Fibroblast of villous mesenchyme (primary cell): ENCODE data around the gene POU1F1. TPM values are rescaled to one million over a fixed set of nuclear protein-coding genes. Genes with fewer than 3 reads are reported as not detected.
A peak's percentile ranks its signal among the peaks of the same experiment; 100 is the strongest.
"Not testable (repeated sequence)": the region's sequence is repeated elsewhere in the genome, so short reads cannot be mapped to it uniquely, and the experiment has no call there.

Experiments used
- DNase-seq: peaks from one replicate; pipeline ENCODE4 v3.0.0-alpha.2; 2010; ENCODE audit warnings: low read depth
- H3K4me3 ChIP-seq: 2 replicates; pipeline ENCODE4 v1.5.1; 2011; ENCODE audit warnings: low read depth, mild to moderate bottlenecking, low read length
- total RNA-seq: library from RNA; depleted of rRNA; stranded (reverse); fragments of >200 nt; gene quantifications from 2 replicates; pipeline ENCODE4 v1.2.3, GENCODE V29; 2012
- TF ChIP-seq, protein P1 (sequence below): IDR thresholded peaks from 2 replicates; pipeline ENCODE4 v1.5.1; 2012; ENCODE audit warnings: low read depth, mild to moderate bottlenecking, low read length; ENCODE audit not compliant: insufficient read depth

Gene POU1F1
- total RNA-seq, 1 donor: not detected

DNA sequence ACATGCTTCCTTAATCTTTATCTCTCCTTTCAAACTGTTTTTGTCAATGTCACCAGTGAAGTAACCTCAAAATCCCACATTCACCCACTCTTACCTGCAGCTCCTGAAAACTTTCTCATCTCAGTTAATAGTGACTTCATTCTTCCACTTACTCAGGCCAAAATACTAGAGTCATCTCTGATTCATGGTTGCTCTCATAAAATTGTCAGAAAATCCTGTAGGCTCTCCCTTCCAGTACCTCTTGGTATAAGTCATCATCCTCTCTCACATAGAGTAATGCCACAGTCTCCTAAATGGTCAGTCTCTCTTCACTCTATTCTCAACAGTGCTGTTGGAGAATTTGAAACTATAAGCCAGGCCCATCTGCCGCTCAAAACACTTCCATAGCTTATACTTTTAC is 34.9 kb upstream of the POU1F1 start:
- H3K4me3 ChIP-seq: no peak overlapping the region
- TF ChIP-seq, protein P1, sequence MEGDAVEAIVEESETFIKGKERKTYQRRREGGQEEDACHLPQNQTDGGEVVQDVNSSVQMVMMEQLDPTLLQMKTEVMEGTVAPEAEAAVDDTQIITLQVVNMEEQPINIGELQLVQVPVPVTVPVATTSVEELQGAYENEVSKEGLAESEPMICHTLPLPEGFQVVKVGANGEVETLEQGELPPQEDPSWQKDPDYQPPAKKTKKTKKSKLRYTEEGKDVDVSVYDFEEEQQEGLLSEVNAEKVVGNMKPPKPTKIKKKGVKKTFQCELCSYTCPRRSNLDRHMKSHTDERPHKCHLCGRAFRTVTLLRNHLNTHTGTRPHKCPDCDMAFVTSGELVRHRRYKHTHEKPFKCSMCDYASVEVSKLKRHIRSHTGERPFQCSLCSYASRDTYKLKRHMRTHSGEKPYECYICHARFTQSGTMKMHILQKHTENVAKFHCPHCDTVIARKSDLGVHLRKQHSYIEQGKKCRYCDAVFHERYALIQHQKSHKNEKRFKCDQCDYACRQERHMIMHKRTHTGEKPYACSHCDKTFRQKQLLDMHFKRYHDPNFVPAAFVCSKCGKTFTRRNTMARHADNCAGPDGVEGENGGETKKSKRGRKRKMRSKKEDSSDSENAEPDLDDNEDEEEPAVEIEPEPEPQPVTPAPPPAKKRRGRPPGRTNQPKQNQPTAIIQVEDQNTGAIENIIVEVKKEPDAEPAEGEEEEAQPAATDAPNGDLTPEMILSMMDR: no peak
- DNase-seq: no peak

DNA sequence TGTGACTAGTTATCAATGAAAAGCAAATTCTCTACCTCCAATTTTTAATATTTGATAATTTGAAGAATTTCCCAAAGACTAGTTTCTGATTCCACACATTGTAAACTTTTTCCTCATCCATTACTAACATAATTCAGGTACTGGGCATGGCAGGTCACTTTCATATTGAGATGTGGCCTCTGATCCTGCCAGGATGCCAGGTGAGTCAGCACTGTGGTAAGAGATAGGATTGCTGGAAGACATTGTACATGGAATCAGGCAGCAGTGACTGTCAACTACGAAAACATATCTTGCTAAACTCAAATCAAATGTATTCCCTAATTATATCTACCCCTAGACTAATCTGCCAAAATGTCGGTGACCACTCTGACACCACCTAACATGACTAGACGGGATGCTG is 33.2 kb upstream of the POU1F1 start:
- TF ChIP-seq, protein P1: no peak
- no peak overlapping the region for H3K4me3 ChIP-seq
- DNase-seq: no peak

DNA sequence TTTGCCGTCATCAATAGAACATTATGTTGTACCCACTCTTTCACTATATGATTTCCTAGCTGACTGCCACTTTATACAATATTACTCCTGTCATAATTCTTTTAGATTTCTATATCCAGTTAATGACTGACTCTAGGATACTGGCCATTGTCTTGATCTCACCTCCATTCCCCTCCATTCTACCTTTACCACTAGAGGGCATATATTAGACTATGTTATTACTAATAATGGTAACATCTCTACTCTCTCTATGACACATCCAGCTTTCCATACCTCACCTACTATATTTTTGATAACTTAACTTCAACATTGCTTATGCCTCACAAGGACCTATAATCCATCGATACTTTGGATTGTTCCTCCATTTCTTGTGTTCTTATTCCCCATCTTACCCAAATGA is 31.4 kb upstream of the POU1F1 start:
- no peak for DNase-seq
- TF ChIP-seq, protein P1: peak; percentile 36
- no peak overlapping the region for H3K4me3 ChIP-seq

DNA sequence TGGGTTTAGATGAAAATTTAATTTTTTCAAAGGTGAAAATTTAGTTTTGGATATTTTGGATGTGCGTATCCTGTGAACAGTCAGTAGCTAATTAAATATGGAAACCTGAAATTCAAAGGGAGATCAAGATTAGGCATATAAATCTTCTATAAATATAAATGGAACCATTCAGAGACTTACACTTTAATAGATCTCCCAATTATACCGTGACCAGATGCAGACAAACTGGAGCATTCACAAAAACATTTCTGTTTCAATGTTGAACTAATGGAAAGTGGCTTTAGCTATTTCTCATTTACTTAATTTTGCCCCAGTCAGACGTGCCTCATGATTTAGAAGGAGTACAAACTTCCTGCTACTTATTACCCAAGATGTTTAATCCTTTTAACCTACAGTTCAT is 29.1 kb upstream of the POU1F1 start:
- TF ChIP-seq, protein P1: no peak
- no peak for DNase-seq

DNA sequence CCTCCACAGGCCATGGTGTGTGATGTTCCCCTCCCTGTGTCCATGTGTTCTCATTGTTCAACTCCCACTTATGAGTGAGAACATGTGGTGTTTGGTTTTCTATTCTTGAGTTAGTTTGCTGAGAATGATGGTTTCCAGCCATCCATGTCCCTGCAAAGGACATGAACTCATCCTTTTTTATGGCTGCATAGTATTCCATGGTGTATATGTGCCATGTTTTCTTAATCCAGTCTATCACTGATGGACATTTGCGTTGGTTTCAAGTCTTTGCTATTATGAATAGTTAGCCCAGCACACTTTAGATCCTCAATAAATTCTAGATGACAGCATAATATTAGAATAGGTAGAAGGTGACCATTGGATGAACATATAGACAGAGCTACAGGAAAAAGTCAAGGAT is 28.6 kb upstream of the POU1F1 start:
- not testable (repeated sequence) for H3K4me3 ChIP-seq, DNase-seq

More for the DNA sequence above, 29.1 kb upstream of the POU1F1 start:
- no peak overlapping the region for H3K4me3 ChIP-seq

DNA sequence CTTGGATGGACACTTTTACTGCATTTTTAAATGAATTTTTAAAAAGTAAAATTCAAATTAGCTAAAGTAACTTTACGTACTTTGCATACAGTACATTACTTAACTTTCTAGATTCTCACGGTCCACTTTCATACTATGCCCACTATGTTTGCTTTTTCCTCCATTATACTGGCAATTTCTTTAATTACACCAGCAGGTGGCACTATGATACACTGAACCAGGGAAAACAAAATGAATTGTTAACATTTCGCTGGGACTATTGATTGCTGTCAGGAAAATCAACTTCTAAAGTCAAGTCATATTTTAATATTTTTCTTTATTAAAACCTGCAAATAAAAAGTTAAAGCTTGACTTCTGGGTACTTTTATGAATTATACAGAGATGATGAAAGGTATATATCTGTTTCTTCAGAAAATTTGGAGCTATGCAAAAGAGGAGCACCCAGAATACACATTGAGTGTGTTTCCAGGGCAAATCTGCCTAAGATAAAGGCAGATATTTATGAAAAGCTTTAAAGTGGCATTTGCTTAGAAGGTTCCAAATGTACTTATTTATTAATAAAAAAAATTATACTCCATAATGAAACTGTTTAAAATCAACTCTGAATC is 21.8 kb upstream of the POU1F1 start:
- TF ChIP-seq, protein P1: peak; percentile 62
- H3K4me3 ChIP-seq: no peak overlapping the region
- DNase-seq: peak; percentile 48

DNA sequence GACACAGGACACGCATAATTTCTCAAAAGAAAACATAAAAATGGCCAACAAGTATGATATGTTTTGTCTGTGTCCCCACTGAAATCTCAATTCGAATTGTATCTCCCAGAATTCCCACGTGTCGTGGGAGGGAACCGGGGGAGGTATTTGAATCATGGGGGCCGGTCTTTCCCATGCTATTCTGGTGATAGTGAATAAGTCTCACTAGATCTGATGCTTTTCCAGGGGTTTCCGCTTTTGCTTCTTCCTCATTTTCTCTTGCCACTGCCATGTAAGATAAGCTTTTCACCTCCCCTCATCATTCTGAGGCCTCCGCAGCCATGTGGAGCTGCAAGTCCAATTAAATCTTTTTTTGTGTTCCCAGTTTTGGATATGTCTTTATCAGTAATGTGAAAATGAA is 12.1 kb upstream of the POU1F1 start:
- no peak for DNase-seq
- TF ChIP-seq, protein P1: no peak
- no peak overlapping the region for H3K4me3 ChIP-seq
